Gastroesophageal sphincter (tissue), 3 donors: Measurements from ENCODE around the gene REC114.

Experiments used
- CTCF ChIP-seq, 4 experiments: fragments of 200-600 bp in 2 of 4; fragments of 450-650 bp in 2 of 4; sonication (generic) in 1 of 4; IDR thresholded peaks; one replicate each; pipeline ENCODE4 v1.5.1; 2017 to 2019; ENCODE audit warnings: antibody characterized with exemption in 4 of 4, mild to moderate bottlenecking in 2 of 4, moderate library complexity in 2 of 4
- POLR2A ChIP-seq, 2 donors: fragments of 450-650 bp; IDR thresholded peaks; one replicate each; pipeline ENCODE4 v1.6.1; 2017; ENCODE audit warnings: antibody characterized with exemption in 2 of 2, mild to moderate bottlenecking in 2 of 2, moderate library complexity in 1 of 2

GRCh38 chr15:73442421-73442820, 543 bp upstream of the REC114 start:
- no peak for TF ChIP-seq CTCF (IDR thresholded peaks at IDR 0.05)
- no peak for TF ChIP-seq POLR2A (IDR thresholded peaks at IDR 0.05)
